ENCODE measurements around the gene GRIP1.

GRIP1 gene

GRCh38 chr12:66627988-66628317, 50.9 kb downstream of the GRIP1 start:
- no peak overlapping the region for H2AFZ ChIP-seq (ENCODE audit: low read depth, low read length, severe bottlenecking)
- H3K27ac ChIP-seq (ENCODE audit: low read depth, low read length), result no peak overlapping the region
- H3K79me2 ChIP-seq (ENCODE audit: insufficient read depth, low read length), result no peaks in the 10 kb centered on the region
- H4K20me1 ChIP-seq (ENCODE audit: low read depth, low read length), result no peaks in the 10 kb centered on the region
- no peaks in the 10 kb centered on the region for H3K36me3 ChIP-seq (ENCODE audit: low read length)
- H3K4me3 ChIP-seq (ENCODE audit: insufficient read depth, low read length, poor library complexity, severe bottlenecking), result no peak overlapping the region
- H3K9me2 ChIP-seq (replicated peaks; ENCODE audit: insufficient read depth, low read length), result no peaks in the 10 kb centered on the region
- H3K9me3 ChIP-seq (ENCODE audit: insufficient read depth, low read length), result no peaks in the 10 kb centered on the region
- TF ChIP-seq EZH2phosphoT487 (conservative IDR thresholded peaks at IDR 0.05; ENCODE audit: low read length), result no peak
- TF ChIP-seq CTCF (IDR thresholded peaks at IDR 0.05; ENCODE audit: insufficient read depth, low read length, poor library complexity, severe bottlenecking), result no peak
- no peak overlapping the region for H3K9ac ChIP-seq (ENCODE audit: low read length)
- no peak overlapping the region for H3K4me2 ChIP-seq (ENCODE audit: low read depth, low read length, poor library complexity, severe bottlenecking)
- H3K27me3 ChIP-seq (ENCODE audit: low read length), result no peaks in the 10 kb centered on the region
- no peaks in the 10 kb centered on the region for H3F3A ChIP-seq (ENCODE audit: insufficient read depth)

GRCh38 chr12:66627270-66627987, 51.4 kb downstream of the GRIP1 start:
- Histone ChIP-seq H3K27ac (ENCODE audit: low read depth, low read length) (no peak overlapping the region), H3K4me2 (ENCODE audit: low read depth, low read length, poor library complexity, severe bottlenecking) (no peak overlapping the region), H3K9me2 (replicated peaks; ENCODE audit: insufficient read depth, low read length) (no peaks in the 10 kb centered on the region), H3K9ac (ENCODE audit: low read length) (no peak overlapping the region), H2AFZ (ENCODE audit: low read depth, low read length, severe bottlenecking) (no peak overlapping the region), H3K79me2 (ENCODE audit: insufficient read depth, low read length) (no peaks in the 10 kb centered on the region), H4K20me1 (ENCODE audit: low read depth, low read length) (no peaks in the 10 kb centered on the region), H3K9me3 (ENCODE audit: insufficient read depth, low read length) (no peaks in the 10 kb centered on the region), H3K4me3 (ENCODE audit: insufficient read depth, low read length, poor library complexity, severe bottlenecking) (no peak overlapping the region), H3K36me3 (ENCODE audit: low read length) (no peaks in the 10 kb centered on the region), H3K27me3 (ENCODE audit: low read length) (no peaks in the 10 kb centered on the region), H3F3A (ENCODE audit: insufficient read depth) (no peaks in the 10 kb centered on the region)
- TF ChIP-seq CTCF (IDR thresholded peaks at IDR 0.05; ENCODE audit: insufficient read depth, low read length, poor library complexity, severe bottlenecking), result no peak
- TF ChIP-seq EZH2phosphoT487 (conservative IDR thresholded peaks at IDR 0.05; ENCODE audit: low read length), result no peak

GRCh38 chr12:66624806-66625205, 54.1 kb downstream of the GRIP1 start:
- TF ChIP-seq EZH2phosphoT487 (conservative IDR thresholded peaks at IDR 0.05; ENCODE audit: low read length), result no peak
- TF ChIP-seq CTCF (IDR thresholded peaks at IDR 0.05; ENCODE audit: insufficient read depth, low read length, poor library complexity, severe bottlenecking), result no peak
- Histone ChIP-seq H3K9me2 (replicated peaks; ENCODE audit: insufficient read depth, low read length) (no peaks in the 10 kb centered on the region), H3K79me2 (ENCODE audit: insufficient read depth, low read length) (no peaks in the 10 kb centered on the region), H4K20me1 (ENCODE audit: low read depth, low read length) (no peaks in the 10 kb centered on the region), H2AFZ (ENCODE audit: low read depth, low read length, severe bottlenecking) (no peak overlapping the region), H3K36me3 (ENCODE audit: low read length) (no peaks in the 10 kb centered on the region), H3K27ac (ENCODE audit: low read depth, low read length) (peak overlapping the region; percentile 63), H3K4me3 (ENCODE audit: insufficient read depth, low read length, poor library complexity, severe bottlenecking) (peak overlapping the region; percentile 12), H3K9me3 (ENCODE audit: insufficient read depth, low read length) (no peaks in the 10 kb centered on the region), H3F3A (ENCODE audit: insufficient read depth) (peaks cover 5% of the 10 kb centered on the region; the same call in 1 of the 2 replicates), H3K27me3 (ENCODE audit: low read length) (no peaks in the 10 kb centered on the region), H3K4me2 (ENCODE audit: low read depth, low read length, poor library complexity, severe bottlenecking) (peak overlapping the region; percentile 54), H3K9ac (ENCODE audit: low read length) (peak overlapping the region; percentile 13; the same call in 1 of the 2 replicates)

Measured in SU-DHL-6 (cell line).